AG09309 (cell line): Measurements from ENCODE around the gene EYS.

Experiments used
- DNase-seq: peaks from one replicate; pipeline ENCODE4 v3.0.0-alpha.2; 2010; ENCODE audit warnings: low read depth
- H3K4me3 ChIP-seq: 2 replicates; pipeline ENCODE4 v1.5.1; 2011; ENCODE audit warnings: mild to moderate bottlenecking, low read depth, low read length, moderate library complexity; ENCODE audit not compliant: control insufficient read depth
- TF ChIP-seq, protein P1 (sequence below): IDR thresholded peaks from 2 replicates; pipeline ENCODE4 v1.5.1; 2011; ENCODE audit warnings: mild to moderate bottlenecking, low read depth, low read length, inconsistent platforms; ENCODE audit not compliant: insufficient read depth, control insufficient read depth; ENCODE audit errors: missing control alignments

EYS gene

DNA sequence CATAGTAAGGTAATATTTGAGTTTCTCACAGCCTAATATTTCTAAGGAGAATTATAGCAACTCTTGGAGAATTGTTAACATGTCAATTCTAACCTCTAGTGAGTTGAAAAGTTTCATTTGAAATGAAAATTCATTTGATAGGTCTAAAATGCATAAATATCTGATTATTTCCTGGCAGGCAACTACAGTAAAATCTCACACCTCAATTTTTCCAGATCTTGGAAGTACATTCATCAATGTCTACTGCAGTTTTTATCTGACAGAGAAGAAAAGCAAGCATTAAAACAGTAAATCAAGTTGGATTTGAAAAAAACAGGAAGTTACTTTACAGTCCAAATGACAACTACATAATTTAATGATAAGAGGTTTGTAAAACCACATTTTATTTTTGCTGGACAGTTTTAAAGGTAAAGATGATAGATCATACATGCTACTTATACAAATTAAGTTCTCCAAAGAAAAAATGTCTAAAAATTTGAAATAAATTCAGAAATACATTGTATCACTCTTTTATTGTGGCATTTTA, 631.3 kb downstream of the EYS start:
- H3K4me3 ChIP-seq = no peak overlapping the region
- TF ChIP-seq, protein P1, sequence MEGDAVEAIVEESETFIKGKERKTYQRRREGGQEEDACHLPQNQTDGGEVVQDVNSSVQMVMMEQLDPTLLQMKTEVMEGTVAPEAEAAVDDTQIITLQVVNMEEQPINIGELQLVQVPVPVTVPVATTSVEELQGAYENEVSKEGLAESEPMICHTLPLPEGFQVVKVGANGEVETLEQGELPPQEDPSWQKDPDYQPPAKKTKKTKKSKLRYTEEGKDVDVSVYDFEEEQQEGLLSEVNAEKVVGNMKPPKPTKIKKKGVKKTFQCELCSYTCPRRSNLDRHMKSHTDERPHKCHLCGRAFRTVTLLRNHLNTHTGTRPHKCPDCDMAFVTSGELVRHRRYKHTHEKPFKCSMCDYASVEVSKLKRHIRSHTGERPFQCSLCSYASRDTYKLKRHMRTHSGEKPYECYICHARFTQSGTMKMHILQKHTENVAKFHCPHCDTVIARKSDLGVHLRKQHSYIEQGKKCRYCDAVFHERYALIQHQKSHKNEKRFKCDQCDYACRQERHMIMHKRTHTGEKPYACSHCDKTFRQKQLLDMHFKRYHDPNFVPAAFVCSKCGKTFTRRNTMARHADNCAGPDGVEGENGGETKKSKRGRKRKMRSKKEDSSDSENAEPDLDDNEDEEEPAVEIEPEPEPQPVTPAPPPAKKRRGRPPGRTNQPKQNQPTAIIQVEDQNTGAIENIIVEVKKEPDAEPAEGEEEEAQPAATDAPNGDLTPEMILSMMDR = no peak
- no peak for DNase-seq

GRCh38 chr6:65072500-65072899, 634.5 kb downstream of the EYS start:
- TF ChIP-seq, protein P1 = no peak
- no peak for DNase-seq
- H3K4me3 ChIP-seq = no peak overlapping the region

- no peak overlapping the region for H3K4me3 ChIP-seq
- DNase-seq = no peak
- TF ChIP-seq, protein P1 = no peak
These were observed 635.5 kb downstream of the EYS start for GRCh38 chr6:65071480-65071879.

DNA sequence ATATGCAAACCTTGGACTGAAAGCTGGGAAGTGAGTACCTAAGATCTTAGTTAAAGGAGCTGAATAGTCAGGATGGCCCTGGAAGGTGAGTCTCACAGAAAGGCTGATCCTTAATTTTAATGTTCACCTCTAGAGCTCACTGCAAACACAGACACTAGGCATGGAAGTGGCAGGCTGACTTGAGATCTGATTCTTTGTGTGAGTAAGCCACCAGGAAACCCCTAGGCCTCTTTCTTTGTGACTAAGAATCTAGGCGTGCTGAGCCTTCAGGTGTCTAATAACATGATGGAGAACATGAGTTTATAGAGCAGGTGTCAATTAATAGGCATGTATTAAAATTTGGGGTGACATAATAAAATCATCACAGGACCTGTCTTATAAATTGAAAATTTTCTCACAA, 642.2 kb downstream of the EYS start:
- TF ChIP-seq, protein P1 = no peak
- no peak for DNase-seq
- no peak overlapping the region for H3K4me3 ChIP-seq

GRCh38 chr6:65059568-65059967, 647.5 kb downstream of the EYS start:
- TF ChIP-seq, protein P1 = no peak
- no peak for DNase-seq
- H3K4me3 ChIP-seq = no peak overlapping the region

DNA sequence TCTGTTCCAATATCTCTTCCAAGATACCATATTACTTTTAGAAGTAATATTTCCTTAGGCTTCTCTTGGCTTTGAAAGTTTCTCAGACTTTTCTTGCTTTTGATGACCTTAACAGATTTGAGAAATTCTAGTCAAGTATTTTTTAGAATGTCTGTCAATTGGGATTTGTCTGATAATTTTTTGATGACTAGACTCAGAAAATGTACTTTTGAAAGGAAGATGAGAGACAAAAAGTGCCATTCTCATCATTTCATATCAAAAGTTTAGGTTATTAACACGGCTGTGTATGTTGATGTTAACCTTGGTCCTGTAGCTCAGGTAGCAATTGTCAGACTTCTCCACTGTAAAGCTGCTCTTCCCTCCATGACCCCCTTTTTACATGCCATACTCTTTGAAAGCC, 651.5 kb downstream of the EYS start:
- TF ChIP-seq, protein P1 = no peak
- no peak for DNase-seq
- H3K4me3 ChIP-seq = no peak overlapping the region

DNA sequence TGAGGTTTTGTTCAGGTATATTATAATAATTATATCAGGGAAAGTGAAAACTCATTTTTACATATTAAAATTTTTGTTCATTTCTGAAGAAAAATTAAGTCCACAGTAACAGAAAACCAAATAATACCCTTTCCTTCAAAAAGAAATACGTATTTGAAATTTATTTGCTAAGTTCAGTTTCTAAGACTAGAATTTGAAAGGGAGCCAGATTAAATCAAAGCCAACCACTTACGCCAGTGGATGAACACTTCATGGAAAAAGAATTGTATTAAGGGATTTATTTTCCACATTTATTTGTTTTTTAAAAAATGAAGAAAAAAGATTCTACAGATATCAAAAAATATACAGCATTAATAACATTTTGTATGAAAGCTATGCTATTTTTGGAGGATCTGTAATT, 654.4 kb downstream of the EYS start:
- TF ChIP-seq, protein P1 = no peak
- no peak overlapping the region for H3K4me3 ChIP-seq
- no peak for DNase-seq
